Neutrophil (primary cell): ENCODE data around the gene VPS35L.

Experiments
- H3K27ac ChIP-seq: fragments of 200-600 bp; sonication (generic); 2 replicates; pipeline ENCODE4 v1.5.1; 2016; ENCODE audit warnings: mild to moderate bottlenecking, moderate library complexity
- H3K27me3 ChIP-seq: fragments of 200-600 bp; sonication (generic); 2 replicates; pipeline ENCODE4 v1.6.0; 2016; ENCODE audit warnings: mild to moderate bottlenecking
- H3K36me3 ChIP-seq: fragments of 200-600 bp; sonication (generic); 2 replicates; pipeline ENCODE4 v1.5.1; 2017
- H3K4me1 ChIP-seq, 2 experiments: fragments of 200-600 bp in 1 of 2; sonication (generic) in 1 of 2; 1 replicate in 1 of 2; 2 replicates in 1 of 2; pipeline versions ENCODE4 v1.5.1 to v1.6.1; 2013 to 2016; ENCODE audit warnings: low read depth in 1 of 2, low read length in 1 of 2, mild to moderate bottlenecking in 1 of 2, moderate library complexity in 1 of 2; ENCODE audit not compliant: control insufficient read depth in 1 of 2, insufficient read depth in 1 of 2
- H3K4me3 ChIP-seq, 2 experiments: fragments of 200-600 bp in 1 of 2; sonication (generic) in 1 of 2; 1 replicate in 1 of 2; 2 replicates in 1 of 2; pipeline ENCODE4 v1.5.1; 2013 to 2016; ENCODE audit warnings: low read depth in 1 of 2, low read length in 1 of 2, mild to moderate bottlenecking in 1 of 2, moderate library complexity in 1 of 2
- H3K9me3 ChIP-seq: fragments of 200-600 bp; sonication (generic); 2 replicates; pipeline ENCODE4 v1.5.1; 2016
- CTCF ChIP-seq: fragments of 200-600 bp; sonication (generic); IDR thresholded peaks from 2 replicates; pipeline ENCODE4 v1.5.1; 2016; ENCODE audit warnings: antibody characterized with exemption

Gene VPS35L

GRCh38 chr16:19618876-19619275 lies 63.4 kb downstream of the VPS35L start:
- H3K27me3 ChIP-seq: no peaks in the 10 kb centered on the region
- no peak for TF ChIP-seq CTCF

GRCh38 chr16:19621445-19621844 lies 65.9 kb downstream of the VPS35L start:
- Histone ChIP-seq H3K27ac (no peak overlapping the region), H3K27me3 (no peaks in the 10 kb centered on the region), H3K4me3 (no peak overlapping the region), H3K4me1 (no peaks in the 10 kb centered on the region), H3K9me3 (no peaks in the 10 kb centered on the region), H3K36me3 (peaks cover 24% of the 10 kb centered on the region)
- no peak for TF ChIP-seq CTCF

More at GRCh38 chr16:19618876-19619275, 63.4 kb downstream of the VPS35L start:
- H3K27ac ChIP-seq: no peak overlapping the region
- no peaks in the 10 kb centered on the region for H3K4me1 ChIP-seq
- H3K36me3 ChIP-seq: peaks cover 25% of the 10 kb centered on the region
- H3K4me3 ChIP-seq: no peak overlapping the region
- H3K9me3 ChIP-seq: no peaks in the 10 kb centered on the region

GRCh38 chr16:19625039-19625438 lies 69.5 kb downstream of the VPS35L start:
- no peaks in the 10 kb centered on the region for H3K9me3 ChIP-seq
- H3K27me3 ChIP-seq: no peaks in the 10 kb centered on the region
- H3K27ac ChIP-seq: no peak overlapping the region
- no peaks in the 10 kb centered on the region for H3K4me1 ChIP-seq
- H3K36me3 ChIP-seq: peaks cover 25% of the 10 kb centered on the region
- TF ChIP-seq CTCF: no peak
- H3K4me3 ChIP-seq: no peak overlapping the region

GRCh38 chr16:19636436-19637267 lies 81.1 kb downstream of the VPS35L start:
- Histone ChIP-seq H3K4me3 (no peak overlapping the region), H3K36me3 (peaks cover 73% of the 10 kb centered on the region), H3K27me3 (no peaks in the 10 kb centered on the region), H3K4me1 (no peaks in the 10 kb centered on the region), H3K27ac (no peak overlapping the region), H3K9me3 (no peaks in the 10 kb centered on the region)
- no peak for TF ChIP-seq CTCF

- Histone ChIP-seq H3K36me3 (peaks cover 69% of the 10 kb centered on the region), H3K27ac (no peak overlapping the region), H3K4me3 (no peak overlapping the region), H3K27me3 (no peaks in the 10 kb centered on the region), H3K4me1 (no peaks in the 10 kb centered on the region), H3K9me3 (no peaks in the 10 kb centered on the region)
- no peak for TF ChIP-seq CTCF
These were observed 84.5 kb downstream of the VPS35L start for GRCh38 chr16:19639986-19640421.
